Trophoblast cell (in vitro differentiated cells and primary cell): ENCODE measurements around the gene NOX4.
"Not testable (repeated sequence)": the region's sequence is repeated elsewhere in the genome, so short reads cannot be mapped to it uniquely, and the experiment has no call there.

Source experiments
- DNase-seq, 2 donors: peaks; one replicate each; pipeline ENCODE4 v3.0.0-alpha.2; 2016
- H2AFZ ChIP-seq: 2 replicates; pipeline ENCODE4 v1.6.1; 2013; ENCODE audit warnings: low read length, moderate library complexity, mild to moderate bottlenecking; ENCODE audit not compliant: insufficient read depth, poor library complexity
- H2AK5ac ChIP-seq: 2 replicates; pipeline ENCODE4 v1.6.1; 2013; ENCODE audit warnings: mild to moderate bottlenecking, low read length
- H2BK120ac ChIP-seq: 2 replicates; pipeline ENCODE4 v1.6.1; 2013; ENCODE audit warnings: low read length, mild to moderate bottlenecking, moderate library complexity; ENCODE audit not compliant: insufficient read depth, poor library complexity
- H2BK12ac ChIP-seq: 2 replicates; pipeline ENCODE4 v1.6.1; 2013; ENCODE audit warnings: mild to moderate bottlenecking, low read length, moderate library complexity
- H2BK5ac ChIP-seq: 2 replicates; pipeline ENCODE4 v1.6.1; 2013; ENCODE audit warnings: low read length, low read depth, moderate library complexity, mild to moderate bottlenecking; ENCODE audit not compliant: poor library complexity
- H3K14ac ChIP-seq: 2 replicates; pipeline ENCODE4 v1.6.1; 2013; ENCODE audit warnings: mild to moderate bottlenecking, low read length
- H3K18ac ChIP-seq: 2 replicates; pipeline ENCODE4 v1.6.1; 2013; ENCODE audit warnings: mild to moderate bottlenecking, low read length
- H3K23ac ChIP-seq: 2 replicates; pipeline ENCODE4 v1.6.1; 2013; ENCODE audit warnings: low read length
- H3K27ac ChIP-seq: 2 replicates; pipeline ENCODE4 v1.5.1; 2013; ENCODE audit warnings: low read depth, mild to moderate bottlenecking, inconsistent platforms, low read length, moderate library complexity
- H3K27me3 ChIP-seq: 2 replicates; pipeline ENCODE4 v1.6.1; 2013; ENCODE audit warnings: inconsistent platforms, mild to moderate bottlenecking, low read length, moderate library complexity; ENCODE audit not compliant: insufficient read depth
- H3K36me3 ChIP-seq, 2 experiments: 1 replicate in 1 of 2; 2 replicates in 1 of 2; pipeline ENCODE4 v1.6.1; 2013; ENCODE audit warnings: low read length in 2 of 2, mild to moderate bottlenecking in 2 of 2, moderate library complexity in 1 of 2; ENCODE audit not compliant: insufficient read depth in 2 of 2, control insufficient read depth in 1 of 2
- H3K4ac ChIP-seq: 2 replicates; pipeline ENCODE4 v1.6.1; 2013; ENCODE audit warnings: low read depth, mild to moderate bottlenecking, low read length, moderate library complexity
- H3K4me1 ChIP-seq, 2 experiments: 1 replicate in 1 of 2; 2 replicates in 1 of 2; pipeline ENCODE4 v1.6.1; 2013; ENCODE audit warnings: low read length in 2 of 2, mild to moderate bottlenecking in 2 of 2, moderate library complexity in 1 of 2; ENCODE audit not compliant: insufficient read depth in 2 of 2, control insufficient read depth in 1 of 2
- H3K4me2 ChIP-seq: 2 replicates; pipeline ENCODE4 v1.6.1; 2013; ENCODE audit warnings: inconsistent platforms, mild to moderate bottlenecking, low read length, moderate library complexity
- H3K4me3 ChIP-seq: 2 replicates; pipeline ENCODE4 v1.5.1; 2013; ENCODE audit warnings: mild to moderate bottlenecking, low read depth, low read length, inconsistent platforms
- H3K79me1 ChIP-seq: one replicate; pipeline ENCODE4 v1.6.1; 2013; ENCODE audit warnings: low read length
- H3K79me2 ChIP-seq: 2 replicates; pipeline ENCODE4 v1.6.1; 2013; ENCODE audit warnings: low read length, mild to moderate bottlenecking; ENCODE audit not compliant: control insufficient read depth, insufficient read depth, poor library complexity
- H3K9ac ChIP-seq: 2 replicates; pipeline ENCODE4 v1.6.1; 2013; ENCODE audit warnings: mild to moderate bottlenecking, low read length
- H3K9me3 ChIP-seq: 2 replicates; pipeline ENCODE4 v1.6.1; 2013; ENCODE audit warnings: low read depth, mild to moderate bottlenecking, control low read depth, inconsistent platforms, low read length; ENCODE audit not compliant: insufficient read depth
- H4K12ac ChIP-seq: 2 replicates; pipeline ENCODE4 v1.6.1; 2013; ENCODE audit warnings: low read depth, mild to moderate bottlenecking, low read length, moderate library complexity
- H4K8ac ChIP-seq: 2 replicates; pipeline ENCODE4 v1.6.1; 2013; ENCODE audit warnings: low read depth, mild to moderate bottlenecking, low read length, moderate library complexity
- H4K91ac ChIP-seq: one replicate; pipeline ENCODE4 v1.6.1; 2013; ENCODE audit warnings: low read depth, mild to moderate bottlenecking, low read length, moderate library complexity
- WGBS: extraction: QIAGEN DNeasy Blood & Tissue Kit; methylation state at CpG from one replicate; pipeline ENCODE4 v1.1.7; 2013; ENCODE audit warnings: missing lambda C conversion rate; ENCODE audit not compliant: insufficient read length, insufficient coverage; ENCODE audit errors: extremely low coverage; 5-methylcytosine and 5-hydroxymethylcytosine counted together

NOX4 gene

GRCh38 chr11:89421718-89422117 is 69.5 kb downstream of the NOX4 start:
- no peaks in the 10 kb centered on the region for H3K79me1 ChIP-seq
- H3K4me2 ChIP-seq = no peak overlapping the region
- no peak overlapping the region for H2BK120ac ChIP-seq
- H3K9me3 ChIP-seq = peaks cover 3% of the 10 kb centered on the region
- no peak overlapping the region for H2AFZ ChIP-seq
- H3K27ac ChIP-seq = no peak overlapping the region
- no peaks in the 10 kb centered on the region for H3K79me2 ChIP-seq
- no peak overlapping the region for H2AK5ac ChIP-seq
- no peak overlapping the region for H4K12ac ChIP-seq
- H3K4me3 ChIP-seq = no peak overlapping the region
- H3K18ac ChIP-seq = no peak overlapping the region
- peaks cover under 1 to 2% of the 10 kb centered on the region in 2 experiments for H3K36me3 ChIP-seq
- no peak overlapping the region for H2BK5ac ChIP-seq
- H3K4me1 ChIP-seq = no peaks in the 10 kb centered on the region
- H3K14ac ChIP-seq = no peak overlapping the region
- H2BK12ac ChIP-seq = no peak overlapping the region
- H4K8ac ChIP-seq = no peak overlapping the region
- no peak overlapping the region for H4K91ac ChIP-seq
- WGBS = no CpG with 5 or more reads among the region's 2 CpGs
- no peaks in the 10 kb centered on the region for H3K27me3 ChIP-seq
- DNase-seq = no peak
- no peak overlapping the region for H3K4ac ChIP-seq
- H3K9ac ChIP-seq = no peak overlapping the region
- H3K23ac ChIP-seq = no peak overlapping the region

- Histone ChIP-seq H3K4me3 (no peak overlapping the region), H3K14ac (no peak overlapping the region), H3K23ac (no peak overlapping the region), H2BK120ac (no peak overlapping the region), H3K27me3 (no peaks in the 10 kb centered on the region), H3K79me1 (no peaks in the 10 kb centered on the region), H2BK12ac (no peak overlapping the region), H3K9me3 (no peaks in the 10 kb centered on the region), H3K4me1 (no peaks in the 10 kb centered on the region), H4K8ac (no peak overlapping the region), H3K18ac (no peak overlapping the region), H2AFZ (no peak overlapping the region), H2BK5ac (no peak overlapping the region), H4K12ac (no peak overlapping the region), H3K79me2 (no peaks in the 10 kb centered on the region), H4K91ac (no peak overlapping the region), H2AK5ac (no peak overlapping the region), H3K4me2 (no peak overlapping the region), H3K9ac (no peak overlapping the region), H3K4ac (no peak overlapping the region), H3K27ac (no peak overlapping the region), H3K36me3 (peaks cover 0 to 2% of the 10 kb centered on the region in 2 experiments)
- peak in 1 of 2 donors; percentile 4 for DNase-seq
- no CpG with 5 or more reads among the region's 3 CpGs for WGBS
Observed at GRCh38 chr11:89420981-89421380, 70.2 kb downstream of the NOX4 start.

GRCh38 chr11:89416961-89417360 is 74.2 kb downstream of the NOX4 start:
- peaks cover 0 to 2% of the 10 kb centered on the region in 2 experiments for H3K36me3 ChIP-seq
- H3K4me3 ChIP-seq = no peak overlapping the region
- DNase-seq = no peak
- H2BK120ac ChIP-seq = no peak overlapping the region
- no peaks in the 10 kb centered on the region for H3K27me3 ChIP-seq
- H3K23ac ChIP-seq = no peak overlapping the region
- H4K8ac ChIP-seq = no peak overlapping the region
- H4K12ac ChIP-seq = no peak overlapping the region
- H3K18ac ChIP-seq = no peak overlapping the region
- H3K4ac ChIP-seq = no peak overlapping the region
- WGBS = no CpG with 5 or more reads among the region's 2 CpGs
- no peak overlapping the region for H4K91ac ChIP-seq
- H3K4me1 ChIP-seq = no peaks in the 10 kb centered on the region
- H3K9ac ChIP-seq = no peak overlapping the region
- no peak overlapping the region for H3K4me2 ChIP-seq
- H3K79me2 ChIP-seq = no peaks in the 10 kb centered on the region
- no peaks in the 10 kb centered on the region for H3K9me3 ChIP-seq
- H3K79me1 ChIP-seq = no peaks in the 10 kb centered on the region
- H2AFZ ChIP-seq = no peak overlapping the region
- no peak overlapping the region for H2AK5ac ChIP-seq
- no peak overlapping the region for H2BK5ac ChIP-seq
- H3K14ac ChIP-seq = no peak overlapping the region
- H3K27ac ChIP-seq = no peak overlapping the region
- H2BK12ac ChIP-seq = no peak overlapping the region

- H2BK5ac ChIP-seq, H3K27me3 ChIP-seq, H2BK12ac ChIP-seq, H4K91ac ChIP-seq, DNase-seq, H3K79me1 ChIP-seq, H4K8ac ChIP-seq, H4K12ac ChIP-seq, H3K4me2 ChIP-seq, H3K79me2 ChIP-seq, H3K4me1 ChIP-seq, H3K14ac ChIP-seq, H3K4ac ChIP-seq, H3K36me3 ChIP-seq, H3K27ac ChIP-seq, H3K9me3 ChIP-seq, H3K9ac ChIP-seq, H3K23ac ChIP-seq, H2AK5ac ChIP-seq, H3K4me3 ChIP-seq, H2BK120ac ChIP-seq, H2AFZ ChIP-seq, H3K18ac ChIP-seq: not testable (repeated sequence)
- WGBS = no CpG with 5 or more reads among the region's 3 CpGs
Observed at GRCh38 chr11:89411112-89411511, 80.1 kb downstream of the NOX4 start.
